Measurements from ENCODE around the gene NUAK1. TPM values are rescaled to one million over a fixed set of nuclear protein-coding genes. Genes with fewer than 3 reads are reported as not detected.

Gene NUAK1
- total RNA-seq, 1 donor from 2014 or later = 33.6 TPM

Other genes with a start within 250 kb of the NUAK1 start
- 35.0 TPM for gene CKAP4, start 109.1 kb upstream of the NUAK1 start, total RNA-seq
- 122 TPM for gene TCP11L2, start 163.8 kb upstream of the NUAK1 start, total RNA-seq
- 7.1 TPM for gene POLR3B, start 218.8 kb upstream of the NUAK1 start, total RNA-seq